Upper lobe of left lung (tissue), 6 donors: ENCODE data around the gene AP2A2. TPM values are rescaled to one million over a fixed set of nuclear protein-coding genes. Genes with fewer than 3 reads are reported as not detected.

ENCODE experiments used
- ATAC-seq, 2 donors: fragments of 200-7000 bp; cut with Tn5 transposase; one replicate each; pipeline ENCODE4 v1.9.1; 2022; ENCODE audit warnings: mild to moderate bottlenecking in 2 of 2, moderate library complexity in 2 of 2; ENCODE audit not compliant: low FRiP score in 2 of 2
- DNase-seq, 2 donors: peaks; one replicate each; pipeline ENCODE4 v3.0.0-alpha.2; 2019 to 2020
- H3K27ac ChIP-seq, 4 donors: fragments of 200-600 bp; sonication (generic); one replicate each; pipeline ENCODE4 v1.5.1; 2016 to 2019
- H3K27me3 ChIP-seq, 4 donors: fragments of 200-600 bp; sonication (generic); one replicate each; pipeline ENCODE4 v1.5.1; 2017 to 2019
- H3K36me3 ChIP-seq, 4 donors: fragments of 200-600 bp; sonication (generic); one replicate each; pipeline ENCODE4 v1.5.1; 2016 to 2019
- H3K4me1 ChIP-seq, 4 donors: fragments of 200-600 bp; sonication (generic); one replicate each; pipeline ENCODE4 v1.5.1; 2018 to 2019
- H3K4me3 ChIP-seq, 4 donors: fragments of 200-600 bp; sonication (generic); one replicate each; pipeline ENCODE4 v1.5.1; 2017 to 2019; ENCODE audit warnings: mild to moderate bottlenecking in 2 of 4, moderate library complexity in 1 of 4
- H3K9me3 ChIP-seq, 4 donors: fragments of 200-600 bp; sonication (generic); one replicate each; pipeline ENCODE4 v1.5.1; 2018 to 2019
- CTCF ChIP-seq, 6 experiments: fragments of 450-650 bp in 4 of 6; fragments of 200-600 bp in 2 of 6; sonication (generic) in 2 of 6; IDR thresholded peaks; one replicate each; pipeline ENCODE4 v1.5.1; 2016 to 2019; ENCODE audit warnings: antibody characterized with exemption in 6 of 6
- EP300 ChIP-seq, 4 donors: sonication (generic); formaldehyde crosslinking; IDR thresholded peaks; one replicate each; pipeline ENCODE4 v1.5.1; 2017; ENCODE audit warnings: antibody characterized with exemption in 4 of 4, control low read depth in 2 of 4
- POLR2A ChIP-seq, 4 donors: fragments of 450-650 bp; IDR thresholded peaks; one replicate each; pipeline ENCODE4 v1.5.1; 2016 to 2017; ENCODE audit warnings: antibody characterized with exemption in 4 of 4, mild to moderate bottlenecking in 2 of 4
- POLR2AphosphoS5 ChIP-seq, 2 donors: sonication (generic); formaldehyde crosslinking; IDR thresholded peaks; one replicate each; pipeline ENCODE4 v1.5.1; 2017; ENCODE audit warnings: antibody characterized with exemption in 2 of 2
- WGBS, 2 donors: methylation state at CpG; one replicate each; pipeline ENCODE4 v1.1.5; 2017 to 2018; 5-methylcytosine and 5-hydroxymethylcytosine counted together
- total RNA-seq, 6 donors: library from RNA; depleted of rRNA in 4 of 6; stranded (reverse); fragments of >200 nt in 4 of 6; gene quantifications; one replicate each; pipeline versions ENCODE4 v1.1.0 to v1.2.1, GENCODE V29; 2016 to 2021
- donor health status: DM: no; HTN: no; CAD: no; lungs with moderate emphysema.
- donor health status: DM: no; HTN: yes; CAD: no; lungs with severe emphysema.

The AP2A2 gene
- total RNA-seq, 6 donors from 2014 or later, result 55.7 to 273 (median 103) TPM

- Histone ChIP-seq H3K27me3 (peaks cover 0 to 7% (median 0%) of the 10 kb centered on the region in 4 donors), H3K27ac (peak overlapping the region in 1 of 4 donors; percentile 15), H3K36me3 (no peaks in the 10 kb centered on the region), H3K4me1 (peaks cover 5 to 14% (median 7%) of the 10 kb centered on the region in 4 donors), H3K4me3 (no peak overlapping the region), H3K9me3 (no peaks in the 10 kb centered on the region)
- TF ChIP-seq POLR2AphosphoS5 (IDR thresholded peaks at IDR 0.05), result no peak
- no peak for TF ChIP-seq POLR2A (IDR thresholded peaks at IDR 0.05)
- TF ChIP-seq CTCF (IDR thresholded peaks at IDR 0.05), result no peak
- no peak for TF ChIP-seq EP300 (IDR thresholded peaks at IDR 0.05)
- 77 to 79% methylated on average over 7 to 18 of the region's 18 CpGs for WGBS, 2 donors
- ATAC-seq (no peak), DNase-seq (peak in 1 of 2 donors; percentile 54)
Observed at GRCh38 chr11:1049911-1050580, 124.4 kb downstream of the AP2A2 start.

- WGBS, 2 donors, result 50 to 52% methylated on average over 22 to 31 of the region's 39 CpGs
- Histone ChIP-seq H3K36me3 (no peaks in the 10 kb centered on the region), H3K4me1 (peaks cover 5 to 14% (median 7%) of the 10 kb centered on the region in 4 donors), H3K27ac (no peak overlapping the region), H3K4me3 (no peak overlapping the region), H3K27me3 (peaks cover 0 to 7% (median 0%) of the 10 kb centered on the region in 4 donors), H3K9me3 (no peaks in the 10 kb centered on the region)
- ATAC-seq, result peak; percentile 82 to 87
- DNase-seq, result peak; percentile 72 to 94
- TF ChIP-seq CTCF (IDR thresholded peaks at IDR 0.05) (peak; percentile 79 to 98 (median 96)), EP300 (IDR thresholded peaks at IDR 0.05) (no peak), POLR2AphosphoS5 (IDR thresholded peaks at IDR 0.05) (no peak)
Observed at GRCh38 chr11:1050581-1051355, 125.1 kb downstream of the AP2A2 start.

- no peak overlapping the region for H3K27ac ChIP-seq
- DNase-seq, result peak in 1 of 2 donors; percentile 51
- peaks cover 5 to 14% (median 7%) of the 10 kb centered on the region in 4 donors for H3K4me1 ChIP-seq
- 60 to 66% methylated on average over 1 to 13 of the region's 15 CpGs for WGBS, 2 donors
- ATAC-seq, result no peak
- no peak overlapping the region for H3K4me3 ChIP-seq
- TF ChIP-seq POLR2A (IDR thresholded peaks at IDR 0.05), result no peak
- TF ChIP-seq POLR2AphosphoS5 (IDR thresholded peaks at IDR 0.05), result no peak
- TF ChIP-seq CTCF (IDR thresholded peaks at IDR 0.05), result no peak
- TF ChIP-seq EP300 (IDR thresholded peaks at IDR 0.05), result no peak
- no peaks in the 10 kb centered on the region for H3K9me3 ChIP-seq
- no peaks in the 10 kb centered on the region for H3K36me3 ChIP-seq
- peaks cover 0 to 7% (median 0%) of the 10 kb centered on the region in 4 donors for H3K27me3 ChIP-seq
Observed at GRCh38 chr11:1051356-1052132, 125.9 kb downstream of the AP2A2 start.

- no peak for ATAC-seq
- H3K9me3 ChIP-seq, result no peaks in the 10 kb centered on the region
- no peak overlapping the region for H3K4me3 ChIP-seq
- H3K27me3 ChIP-seq, result peaks cover 0 to 7% (median 0%) of the 10 kb centered on the region in 4 donors
- no peak overlapping the region for H3K27ac ChIP-seq
- no peaks in the 10 kb centered on the region for H3K36me3 ChIP-seq
- TF ChIP-seq POLR2A (IDR thresholded peaks at IDR 0.05) (no peak), POLR2AphosphoS5 (IDR thresholded peaks at IDR 0.05) (no peak), EP300 (IDR thresholded peaks at IDR 0.05) (no peak), CTCF (IDR thresholded peaks at IDR 0.05) (no peak)
- DNase-seq, result peak in 1 of 2 donors; percentile 72
- peaks cover 5 to 14% (median 7%) of the 10 kb centered on the region in 4 donors for H3K4me1 ChIP-seq
- WGBS, 2 donors, result 71 to 83% methylated on average over 6 to 24 of the region's 25 CpGs
Observed at GRCh38 chr11:1052133-1053011, 126.7 kb downstream of the AP2A2 start.
